DND-41 (cell line): ENCODE results near the gene COBL.

Experiments used
- EZH2 ChIP-seq: IDR thresholded peaks from 3 replicates; pipeline ENCODE4 v1.6.1; 2012; ENCODE audit warnings: borderline replicate concordance, low read depth, mild to moderate bottlenecking, moderate library complexity, low read length, inconsistent platforms; ENCODE audit not compliant: severe bottlenecking
- TF ChIP-seq, protein P1 (sequence below): IDR thresholded peaks from 2 replicates; pipeline ENCODE4 v1.5.1; 2012; ENCODE audit warnings: borderline replicate concordance, low read length, moderate library complexity, mild to moderate bottlenecking; ENCODE audit not compliant: poor library complexity, severe bottlenecking; ENCODE audit errors: extremely low read depth

DNA sequence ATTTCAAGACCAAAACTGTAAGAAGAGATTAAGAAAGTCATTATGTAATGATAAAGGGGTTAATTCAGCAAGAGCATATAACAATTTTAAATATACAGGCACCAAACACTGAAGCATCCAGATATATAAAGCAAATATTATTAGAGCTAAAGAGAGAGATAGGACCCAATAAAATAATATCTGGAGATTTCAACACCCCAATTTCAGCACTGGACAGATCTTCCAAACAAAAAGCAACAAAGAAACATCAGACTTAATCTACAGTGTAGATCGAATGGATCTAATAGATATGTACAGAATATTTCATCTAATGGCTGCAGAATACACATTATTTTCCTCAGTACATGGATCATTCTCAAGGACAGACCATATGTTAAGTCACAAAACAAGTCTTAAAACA is 151.3 kb downstream of the COBL start:
- TF ChIP-seq, protein P1, sequence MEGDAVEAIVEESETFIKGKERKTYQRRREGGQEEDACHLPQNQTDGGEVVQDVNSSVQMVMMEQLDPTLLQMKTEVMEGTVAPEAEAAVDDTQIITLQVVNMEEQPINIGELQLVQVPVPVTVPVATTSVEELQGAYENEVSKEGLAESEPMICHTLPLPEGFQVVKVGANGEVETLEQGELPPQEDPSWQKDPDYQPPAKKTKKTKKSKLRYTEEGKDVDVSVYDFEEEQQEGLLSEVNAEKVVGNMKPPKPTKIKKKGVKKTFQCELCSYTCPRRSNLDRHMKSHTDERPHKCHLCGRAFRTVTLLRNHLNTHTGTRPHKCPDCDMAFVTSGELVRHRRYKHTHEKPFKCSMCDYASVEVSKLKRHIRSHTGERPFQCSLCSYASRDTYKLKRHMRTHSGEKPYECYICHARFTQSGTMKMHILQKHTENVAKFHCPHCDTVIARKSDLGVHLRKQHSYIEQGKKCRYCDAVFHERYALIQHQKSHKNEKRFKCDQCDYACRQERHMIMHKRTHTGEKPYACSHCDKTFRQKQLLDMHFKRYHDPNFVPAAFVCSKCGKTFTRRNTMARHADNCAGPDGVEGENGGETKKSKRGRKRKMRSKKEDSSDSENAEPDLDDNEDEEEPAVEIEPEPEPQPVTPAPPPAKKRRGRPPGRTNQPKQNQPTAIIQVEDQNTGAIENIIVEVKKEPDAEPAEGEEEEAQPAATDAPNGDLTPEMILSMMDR, result no peak
- TF ChIP-seq EZH2, result no peak
